ENCODE data around the gene CTU2. TPM values are rescaled to one million over a fixed set of nuclear protein-coding genes. Genes with fewer than 3 reads are reported as not detected.

The CTU2 gene
- total RNA-seq, 1 experiment from 2014 or later, result 39.5 TPM

GRCh38 chr16:88693420-88694177, 12.7 kb upstream of the CTU2 start:
- CTCF ChIA-PET, result no interaction called here
- H3K27ac Mint-ChIP-seq (ENCODE audit: unreplicated experiment), result no peak overlapping the region
- intact Hi-C loops (cut with micrococcal nuclease; ENCODE audit: unreplicated experiment), result no loop called here

GRCh38 chr16:88694221-88695087, 11.8 kb upstream of the CTU2 start:
- BruUV-seq (replicated peaks), result no TSS peak
- intact Hi-C loops (cut with micrococcal nuclease; ENCODE audit: unreplicated experiment), result no loop called here
- no peaks in the 10 kb centered on the region for H3K4me1 Mint-ChIP-seq (ENCODE audit: low read depth, unreplicated experiment)
- H3K36me3 Mint-ChIP-seq (ENCODE audit: insufficient read depth, unreplicated experiment), result peaks cover 5% of the 10 kb centered on the region
- H3K27ac Mint-ChIP-seq (ENCODE audit: unreplicated experiment), result no peak overlapping the region
- no peaks in the 10 kb centered on the region for H3K9me3 Mint-ChIP-seq (ENCODE audit: low read depth, unreplicated experiment)
- DNase-seq, result no peak
- H3K27me3 Mint-ChIP-seq (ENCODE audit: unreplicated experiment), result peaks cover 18% of the 10 kb centered on the region
- TF ChIP-seq, protein P1, sequence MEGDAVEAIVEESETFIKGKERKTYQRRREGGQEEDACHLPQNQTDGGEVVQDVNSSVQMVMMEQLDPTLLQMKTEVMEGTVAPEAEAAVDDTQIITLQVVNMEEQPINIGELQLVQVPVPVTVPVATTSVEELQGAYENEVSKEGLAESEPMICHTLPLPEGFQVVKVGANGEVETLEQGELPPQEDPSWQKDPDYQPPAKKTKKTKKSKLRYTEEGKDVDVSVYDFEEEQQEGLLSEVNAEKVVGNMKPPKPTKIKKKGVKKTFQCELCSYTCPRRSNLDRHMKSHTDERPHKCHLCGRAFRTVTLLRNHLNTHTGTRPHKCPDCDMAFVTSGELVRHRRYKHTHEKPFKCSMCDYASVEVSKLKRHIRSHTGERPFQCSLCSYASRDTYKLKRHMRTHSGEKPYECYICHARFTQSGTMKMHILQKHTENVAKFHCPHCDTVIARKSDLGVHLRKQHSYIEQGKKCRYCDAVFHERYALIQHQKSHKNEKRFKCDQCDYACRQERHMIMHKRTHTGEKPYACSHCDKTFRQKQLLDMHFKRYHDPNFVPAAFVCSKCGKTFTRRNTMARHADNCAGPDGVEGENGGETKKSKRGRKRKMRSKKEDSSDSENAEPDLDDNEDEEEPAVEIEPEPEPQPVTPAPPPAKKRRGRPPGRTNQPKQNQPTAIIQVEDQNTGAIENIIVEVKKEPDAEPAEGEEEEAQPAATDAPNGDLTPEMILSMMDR (IDR thresholded peaks at IDR 0.05; ENCODE audit: unreplicated experiment), result no peak
- CTCF ChIA-PET, result no interaction called here
- H3K4me3 Mint-ChIP-seq (ENCODE audit: low read depth, unreplicated experiment), result no peak overlapping the region

More at GRCh38 chr16:88693420-88694177, 12.7 kb upstream of the CTU2 start:
- H3K27me3 Mint-ChIP-seq (ENCODE audit: unreplicated experiment), result peaks cover 27% of the 10 kb centered on the region
- H3K9me3 Mint-ChIP-seq (ENCODE audit: low read depth, unreplicated experiment), result no peaks in the 10 kb centered on the region
- H3K4me1 Mint-ChIP-seq (ENCODE audit: low read depth, unreplicated experiment), result peaks cover 5% of the 10 kb centered on the region
- TF ChIP-seq, protein P1 (IDR thresholded peaks at IDR 0.05; ENCODE audit: unreplicated experiment), result no peak
- DNase-seq, result no peak
- no peak overlapping the region for H3K4me3 Mint-ChIP-seq (ENCODE audit: low read depth, unreplicated experiment)
- peaks cover 5% of the 10 kb centered on the region for H3K36me3 Mint-ChIP-seq (ENCODE audit: insufficient read depth, unreplicated experiment)
- BruUV-seq (replicated peaks), result no TSS peak

GRCh38 chr16:88695218-88695617, 11.1 kb upstream of the CTU2 start:
- H3K9me3 Mint-ChIP-seq (ENCODE audit: low read depth, unreplicated experiment), result no peaks in the 10 kb centered on the region
- TF ChIP-seq, protein P1 (IDR thresholded peaks at IDR 0.05; ENCODE audit: unreplicated experiment), result no peak
- H3K4me1 Mint-ChIP-seq (ENCODE audit: low read depth, unreplicated experiment), result no peaks in the 10 kb centered on the region
- H3K36me3 Mint-ChIP-seq (ENCODE audit: insufficient read depth, unreplicated experiment), result peaks cover 5% of the 10 kb centered on the region
- peaks cover 15% of the 10 kb centered on the region for H3K27me3 Mint-ChIP-seq (ENCODE audit: unreplicated experiment)
- H3K4me3 Mint-ChIP-seq (ENCODE audit: low read depth, unreplicated experiment), result no peak overlapping the region
- CTCF ChIA-PET, result no interaction called here
- intact Hi-C loops (cut with micrococcal nuclease; ENCODE audit: unreplicated experiment), result no loop called here
- DNase-seq, result no peak
- no TSS peak for BruUV-seq (replicated peaks)
- no peak overlapping the region for H3K27ac Mint-ChIP-seq (ENCODE audit: unreplicated experiment)

DNA sequence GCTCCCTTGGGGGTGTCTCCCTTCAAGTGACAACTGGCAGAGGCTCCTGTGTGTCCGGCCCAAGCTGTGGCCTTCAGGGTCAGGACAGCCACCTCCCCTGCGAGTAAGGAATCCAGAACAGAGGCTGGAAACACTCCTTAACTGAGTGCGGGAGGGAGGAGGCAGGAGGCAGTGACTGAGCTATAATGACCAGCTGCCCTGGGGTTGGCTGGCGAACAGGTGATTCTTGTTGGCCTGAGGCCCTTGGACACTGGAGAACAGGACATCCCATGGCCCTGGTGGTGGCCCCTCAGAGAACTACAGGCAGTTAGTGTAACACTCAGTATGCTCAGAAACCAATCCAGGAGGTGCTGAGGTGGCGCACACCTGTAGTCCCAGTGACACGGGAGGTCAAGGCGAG, 10.6 kb upstream of the CTU2 start:
- peaks cover 8% of the 10 kb centered on the region for H3K36me3 Mint-ChIP-seq (ENCODE audit: insufficient read depth, unreplicated experiment)
- H3K4me3 Mint-ChIP-seq (ENCODE audit: low read depth, unreplicated experiment), result no peak overlapping the region

More for the DNA sequence above, 10.6 kb upstream of the CTU2 start:
- Mint-ChIP-seq H3K27ac (ENCODE audit: unreplicated experiment) (no peak overlapping the region), H3K27me3 (ENCODE audit: unreplicated experiment) (peaks cover 10% of the 10 kb centered on the region), H3K4me1 (ENCODE audit: low read depth, unreplicated experiment) (no peaks in the 10 kb centered on the region), H3K9me3 (ENCODE audit: low read depth, unreplicated experiment) (no peaks in the 10 kb centered on the region)
- CTCF ChIA-PET, result no interaction called here
- BruUV-seq (replicated peaks), result no TSS peak
- intact Hi-C loops (cut with micrococcal nuclease; ENCODE audit: unreplicated experiment), result no loop called here
- DNase-seq, result no peak
- TF ChIP-seq, protein P1 (IDR thresholded peaks at IDR 0.05; ENCODE audit: unreplicated experiment), result no peak
